HG02981 (cell line): ENCODE data around the gene C2CD4D.

Source experiments
- ATAC-seq: cut with Tn5 transposase; IDR thresholded peaks from one replicate; pipeline ENCODE4 v1.9.1; 2021; ENCODE audit warnings: mild to moderate bottlenecking, moderate library complexity; ENCODE audit not compliant: unreplicated experiment

C2CD4D gene

DNA sequence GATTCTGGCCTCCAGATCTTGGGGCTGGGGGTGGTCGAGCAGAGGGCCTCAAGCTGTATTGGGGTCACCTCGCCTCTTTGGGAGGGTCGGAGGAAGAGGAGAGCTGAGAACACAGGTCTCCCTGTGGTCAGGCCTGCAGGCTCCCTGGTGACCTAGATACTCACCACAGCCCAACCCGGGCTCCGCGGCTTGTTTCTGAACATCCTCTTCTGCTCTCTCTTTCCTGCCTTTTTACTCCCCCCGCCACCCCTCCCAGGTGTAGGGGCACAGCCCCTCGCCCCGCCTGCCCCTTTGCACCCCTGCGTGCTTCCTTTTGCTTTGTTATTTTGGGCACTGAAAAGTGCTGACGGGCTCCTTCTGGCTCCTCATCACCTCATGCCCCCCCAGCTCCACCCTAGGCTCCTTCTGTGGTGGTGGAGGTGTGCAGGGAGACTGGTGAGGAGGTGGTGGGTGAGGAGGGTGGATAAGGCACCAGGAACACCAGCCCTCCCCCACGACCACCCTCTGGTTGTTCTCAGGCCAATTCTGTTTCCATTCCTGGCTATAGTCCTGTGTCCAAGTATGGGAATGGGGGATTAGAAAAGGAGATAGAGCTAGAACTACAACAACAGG lies 23.8 kb downstream of the C2CD4D start:
- no peak for ATAC-seq

DNA sequence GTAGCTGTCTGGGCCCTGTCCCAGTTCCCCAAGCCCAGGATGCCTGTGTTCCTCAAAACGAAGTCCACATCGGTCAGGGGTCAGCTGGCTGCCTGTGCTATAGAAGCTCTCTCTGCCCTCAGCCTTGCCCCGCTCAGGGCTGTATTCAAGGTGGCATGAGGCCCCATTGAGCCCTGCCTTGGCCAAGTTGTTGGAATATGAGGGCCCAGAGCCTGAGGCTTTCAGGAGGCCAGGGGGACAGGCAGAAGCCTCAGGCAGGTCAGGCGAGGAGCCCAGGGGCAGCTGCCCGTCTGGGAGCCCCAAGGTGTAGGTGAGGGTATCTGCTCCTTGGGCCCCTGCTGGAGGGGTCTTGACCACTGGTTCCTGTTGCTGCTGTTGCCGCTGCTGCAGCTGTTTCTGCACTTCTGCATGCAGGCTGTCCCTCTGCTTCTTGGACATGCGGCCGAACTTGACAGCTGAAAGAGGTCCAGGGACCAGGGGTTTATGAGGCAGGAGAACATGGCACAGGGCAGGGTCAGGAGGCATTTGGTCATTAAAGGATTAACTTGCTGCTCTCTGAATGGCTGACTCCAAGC lies 24.6 kb downstream of the C2CD4D start:
- no peak for ATAC-seq

DNA sequence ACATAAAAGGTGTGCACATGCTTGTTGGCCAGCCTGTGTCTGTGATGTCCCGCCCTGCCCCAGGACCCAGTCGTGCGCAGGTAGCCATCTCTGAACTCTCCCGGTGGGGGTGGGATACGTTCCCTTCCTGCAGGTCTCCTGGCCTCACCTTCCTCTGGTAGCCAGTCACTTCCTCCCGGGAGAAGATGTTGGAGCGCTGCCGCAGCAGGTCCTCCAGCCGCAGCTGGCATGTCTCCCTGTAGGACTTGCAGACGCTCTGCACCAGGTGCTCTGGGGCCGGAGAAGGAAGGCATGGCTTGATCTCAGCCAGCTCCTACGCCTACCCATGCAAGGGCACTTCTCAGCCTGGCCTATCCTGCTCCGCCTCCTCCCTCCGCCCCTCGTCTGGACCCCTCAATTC lies 25.2 kb downstream of the C2CD4D start:
- no peak for ATAC-seq

DNA sequence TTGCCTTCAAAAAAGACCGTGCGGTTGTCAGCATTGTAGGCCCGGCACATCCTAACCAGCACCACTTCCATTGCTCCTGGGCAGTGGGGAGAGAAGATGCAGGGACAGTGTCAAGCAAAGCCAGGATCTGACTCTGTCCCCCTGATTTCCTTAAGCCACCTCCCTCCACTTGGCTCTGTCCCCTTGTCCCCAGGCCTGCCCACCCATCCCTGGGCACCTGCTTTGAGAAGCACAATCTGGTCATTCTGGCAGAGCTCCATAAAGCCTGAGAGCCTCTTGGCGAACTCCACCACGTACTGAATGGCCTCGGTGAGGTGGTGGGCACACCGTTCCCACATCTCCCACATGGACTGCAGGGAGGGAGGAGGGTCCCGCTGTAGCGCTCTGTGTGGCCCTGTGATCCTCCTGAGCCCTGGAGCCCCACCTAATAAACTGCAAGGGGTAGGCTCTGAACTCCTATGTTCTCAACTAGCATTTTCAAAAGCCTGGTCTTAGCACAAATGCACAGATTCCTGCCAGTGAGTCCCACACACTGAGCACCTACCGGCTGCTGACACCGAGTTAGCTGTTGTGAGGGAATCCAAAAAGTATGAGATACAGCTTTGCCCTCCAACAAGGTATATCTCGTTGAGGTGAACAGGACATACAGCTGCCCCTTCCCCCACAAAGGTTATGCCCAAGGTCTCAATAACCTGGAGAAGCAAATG lies 26.2 kb downstream of the C2CD4D start:
- ATAC-seq = no peak

DNA sequence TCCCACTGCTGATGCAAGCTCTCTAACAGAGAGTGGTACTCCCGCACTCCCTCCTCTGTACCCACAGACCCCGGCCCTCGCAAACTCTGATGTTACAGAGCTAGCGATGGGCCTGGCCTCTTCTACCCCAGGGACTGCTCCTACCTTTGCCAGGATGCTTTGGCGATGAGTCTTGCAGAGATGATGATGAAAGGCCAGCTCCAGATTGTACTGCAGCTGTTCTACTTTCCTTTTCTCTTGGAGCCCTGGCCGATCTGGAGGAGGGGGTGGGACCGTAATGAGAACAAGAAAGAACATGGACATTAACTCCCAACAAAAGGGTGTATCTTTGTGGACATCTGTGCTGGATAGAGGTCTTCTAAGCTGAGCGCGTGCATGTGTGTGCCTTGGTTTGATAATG lies 28.4 kb downstream of the C2CD4D start:
- no peak for ATAC-seq

DNA sequence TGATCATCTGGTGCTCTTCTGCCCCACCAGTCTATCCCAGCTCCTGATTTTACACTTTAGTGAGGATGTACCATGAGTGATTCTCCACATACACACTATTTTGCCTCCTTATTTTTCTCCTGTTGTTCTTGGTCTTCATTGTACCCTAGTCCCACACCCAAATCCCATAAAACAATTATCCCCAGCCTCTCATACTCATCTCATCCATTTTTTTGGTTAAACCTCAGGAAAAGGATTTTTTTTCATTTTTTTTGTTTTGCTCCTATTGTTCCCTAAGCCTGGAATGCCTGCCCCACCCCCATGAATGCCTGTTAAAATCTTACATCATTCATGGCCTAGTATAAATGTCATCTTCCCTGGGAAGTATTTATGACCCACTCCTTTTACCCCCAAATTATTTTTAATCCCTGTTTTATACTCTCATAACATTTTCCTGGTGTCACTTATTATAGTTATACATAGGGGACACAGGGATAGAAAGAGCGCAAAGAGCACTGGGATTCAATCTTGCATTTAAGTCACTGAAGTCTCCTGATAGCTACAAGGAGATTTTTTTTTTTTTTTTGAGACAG lies 29.5 kb downstream of the C2CD4D start:
- ATAC-seq = no peak

DNA sequence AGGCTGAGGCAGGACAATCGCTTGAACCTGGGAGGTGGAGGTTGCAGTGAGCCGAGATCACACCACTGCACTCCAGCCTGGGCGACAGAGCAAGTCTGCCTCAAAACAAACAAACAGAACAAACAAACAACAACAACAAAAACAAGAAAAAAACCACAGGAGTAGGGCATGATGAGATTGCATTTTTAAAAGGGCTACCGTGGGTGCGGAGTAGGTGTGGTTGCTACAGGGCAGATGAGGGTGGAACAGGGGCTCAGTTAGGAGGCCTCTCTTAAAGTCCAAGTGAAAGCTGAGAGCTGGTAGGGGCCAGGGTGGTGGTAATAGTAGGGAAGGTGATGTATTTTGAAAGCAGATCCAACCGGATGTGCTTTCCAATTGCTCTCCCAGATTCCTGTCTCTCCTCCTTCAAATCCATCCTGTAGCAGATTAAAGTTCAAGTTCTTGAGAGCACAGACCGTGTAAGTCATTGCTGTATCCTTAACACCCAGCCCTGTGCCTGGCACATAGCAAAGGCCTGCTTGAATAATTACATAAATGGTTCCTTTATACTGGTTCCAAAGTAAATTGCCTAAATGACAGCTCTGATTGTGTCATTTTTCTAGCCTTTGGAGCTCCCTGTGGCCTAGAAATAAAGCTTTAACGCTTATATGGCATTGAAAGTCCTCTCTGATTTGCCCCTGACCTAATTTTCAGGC lies 30.2 kb downstream of the C2CD4D start:
- ATAC-seq = no peak

DNA sequence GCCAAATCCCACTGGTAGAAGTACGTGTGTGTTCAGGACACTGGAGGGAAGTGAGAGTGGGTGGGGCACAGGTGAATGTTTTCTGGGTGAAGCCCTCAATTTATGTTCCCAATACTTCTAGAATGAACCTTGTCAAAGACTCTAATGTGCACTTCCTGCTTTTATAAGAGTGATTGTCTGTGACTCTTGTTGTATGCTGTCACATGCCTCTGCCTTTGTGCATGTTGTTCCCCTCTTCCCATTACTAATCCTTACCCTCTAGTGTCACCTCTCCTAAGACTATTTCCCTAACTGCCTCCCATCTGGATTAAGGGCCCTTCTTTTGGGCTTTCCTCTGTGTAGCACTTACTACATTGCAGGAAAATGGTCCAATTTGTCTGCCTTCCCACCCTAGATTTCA lies 31.9 kb downstream of the C2CD4D start:
- ATAC-seq = no peak

DNA sequence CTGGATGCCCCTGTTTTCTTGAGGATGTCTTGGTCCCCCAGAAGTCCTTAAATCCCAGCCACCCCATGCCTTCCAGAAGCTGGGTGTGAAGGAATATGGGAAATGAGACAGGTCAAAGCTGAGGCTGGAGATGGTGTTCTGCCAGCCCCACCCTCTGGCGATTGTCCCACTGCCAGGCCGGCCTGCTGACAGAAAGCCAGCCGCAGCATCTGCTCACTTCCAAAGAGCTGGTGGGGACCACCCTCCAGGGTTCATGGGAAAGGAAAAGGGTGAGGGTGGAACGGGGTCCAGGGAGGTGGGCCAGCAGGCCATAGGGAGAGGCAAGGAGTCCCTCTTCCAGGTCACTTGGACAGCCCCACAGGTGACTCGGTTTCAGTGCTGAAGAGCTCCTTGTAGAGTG lies 32.5 kb downstream of the C2CD4D start:
- ATAC-seq = no peak

DNA sequence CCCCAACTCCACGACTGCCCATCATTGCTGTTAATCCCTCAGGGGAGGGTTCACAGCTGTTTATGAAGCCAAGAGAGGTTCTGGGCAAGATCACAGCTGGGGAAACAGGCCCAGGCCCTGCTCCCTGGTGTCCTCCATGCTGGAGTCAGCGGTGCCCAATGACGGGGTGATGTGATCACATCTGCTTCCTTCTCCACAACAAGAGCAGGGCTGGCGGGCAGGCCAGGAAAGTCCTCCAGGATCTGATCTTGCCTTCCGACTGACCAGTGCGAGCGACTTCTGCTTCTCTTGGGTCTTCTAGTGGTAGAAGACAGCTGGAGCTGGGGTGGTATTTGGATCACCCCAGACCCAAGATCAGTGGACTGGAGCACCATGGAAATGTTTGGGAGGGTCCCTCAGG lies 33.5 kb downstream of the C2CD4D start:
- no peak for ATAC-seq

DNA sequence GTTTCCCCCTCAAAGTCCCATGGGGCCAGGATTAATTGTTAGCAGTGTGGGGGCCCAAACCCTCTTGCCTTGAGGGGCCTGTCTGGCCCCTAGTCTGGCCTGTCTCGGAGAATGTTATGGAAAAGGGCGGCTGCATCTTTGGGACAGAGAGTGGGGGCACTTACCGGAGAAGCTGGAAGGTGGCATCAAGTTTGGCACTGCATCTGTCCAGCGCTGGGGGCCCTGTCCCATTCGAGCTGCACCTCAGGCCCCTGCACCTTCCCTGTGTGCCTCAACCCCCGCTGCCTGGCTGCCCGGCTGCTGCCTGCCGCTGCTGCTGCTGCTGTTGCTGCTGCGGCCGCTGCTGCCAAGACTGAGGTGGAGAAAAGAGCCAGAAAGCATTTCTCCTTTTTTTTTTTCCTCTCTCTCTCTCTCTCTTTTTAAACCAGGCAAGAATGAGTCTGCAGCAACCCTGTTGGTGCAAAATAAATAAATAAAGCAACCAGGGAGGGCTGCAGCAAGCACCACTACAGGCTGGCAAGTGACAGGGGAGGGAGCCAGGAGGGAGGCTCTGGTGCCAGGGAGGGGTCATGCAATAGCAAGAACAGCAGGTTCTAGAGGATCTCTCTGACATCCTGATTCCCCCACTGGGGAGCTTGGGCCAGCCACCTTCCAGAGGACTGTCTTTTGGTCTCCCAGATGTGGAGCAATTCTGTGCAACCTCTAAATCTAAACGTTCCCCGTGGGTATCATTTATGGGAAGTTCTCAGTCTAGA lies 34.4 kb downstream of the C2CD4D start, which contains the start of gene LINGO4:
Gene LINGO4, minus strand, starts transcription at position 354 of the 755 bp plus-strand sequence. CDS start 2,715 bp downstream, outside the sequence.
- ATAC-seq = no peak

DNA sequence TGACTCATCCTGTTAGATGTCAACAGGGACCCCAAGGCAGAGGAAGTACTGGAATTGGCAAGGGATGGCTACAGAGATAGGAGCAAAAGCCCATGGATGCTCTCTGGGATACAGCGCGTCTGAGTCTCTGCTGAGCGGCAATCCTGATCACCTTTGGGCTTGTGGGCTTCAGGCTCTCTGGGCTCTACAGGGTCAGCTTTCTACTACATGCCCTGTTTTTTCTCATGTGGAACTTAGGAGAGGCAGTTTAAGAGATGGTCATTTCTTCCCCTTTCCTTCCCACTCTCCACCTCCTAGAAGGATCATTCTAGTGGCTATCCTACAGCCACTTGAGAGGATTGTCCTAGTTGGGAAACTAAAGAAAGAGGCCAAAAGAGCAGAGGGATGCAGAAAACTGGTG lies 35.7 kb downstream of the C2CD4D start:
- ATAC-seq = no peak

DNA sequence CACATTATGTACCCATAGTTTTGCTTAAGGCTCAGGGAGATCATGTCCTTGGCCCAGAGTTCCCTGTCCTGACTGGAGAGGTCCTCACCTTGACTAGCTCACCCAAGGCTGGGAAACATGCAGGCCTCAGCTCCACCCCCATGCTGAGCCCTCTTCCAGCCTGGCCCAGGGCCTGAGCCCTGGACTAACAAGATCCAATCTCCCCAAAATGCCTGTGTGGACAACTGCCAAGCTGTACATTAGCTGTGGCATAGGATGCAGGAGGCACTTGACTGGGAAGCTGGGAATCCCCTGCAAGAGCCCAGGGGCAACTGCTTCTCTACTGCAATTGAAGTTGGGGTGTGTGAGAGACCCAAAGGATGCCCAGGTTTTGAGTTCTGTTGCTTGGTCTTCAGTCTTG lies 36.5 kb downstream of the C2CD4D start:
- no peak for ATAC-seq

DNA sequence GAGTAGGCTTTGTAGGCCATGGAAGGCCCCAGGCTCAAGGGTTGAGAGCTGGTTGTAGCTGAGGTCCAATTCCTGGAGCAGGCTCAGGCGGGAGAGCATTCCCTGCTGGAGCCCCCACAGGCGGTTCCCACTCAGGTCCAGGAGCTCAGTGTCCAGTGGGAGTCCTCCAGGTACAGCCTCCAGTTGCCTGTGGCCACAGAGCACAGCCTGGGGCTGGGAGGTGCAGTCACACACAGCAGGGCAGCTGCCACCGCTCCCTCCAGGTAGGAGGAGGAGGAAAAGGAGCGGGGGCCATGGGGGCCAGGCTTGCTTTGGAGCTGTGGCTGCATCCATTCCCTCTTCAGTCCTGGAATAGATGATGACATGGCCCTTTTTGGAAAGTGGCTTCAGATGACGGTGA lies 37.2 kb downstream of the C2CD4D start:
- ATAC-seq = no peak

DNA sequence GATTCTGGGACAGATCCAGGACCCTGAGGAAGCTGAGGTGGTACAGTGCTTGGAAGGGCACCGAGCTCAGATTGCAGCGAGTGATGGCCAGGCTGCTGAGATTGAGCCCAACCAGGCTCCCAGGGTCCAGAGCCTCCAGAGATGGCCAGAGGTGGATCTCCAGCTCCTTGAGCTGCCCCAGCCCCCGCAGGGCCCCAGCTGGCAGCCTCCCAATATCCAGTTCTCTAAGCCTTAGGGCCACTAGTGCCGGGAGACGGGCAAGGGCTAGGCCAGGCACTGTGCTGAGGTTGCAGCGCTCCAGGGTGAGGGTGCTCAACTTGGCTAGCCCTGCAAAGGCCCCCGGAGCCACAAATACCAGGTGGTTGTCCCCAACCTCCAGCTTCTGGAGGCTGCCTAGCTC lies 37.8 kb downstream of the C2CD4D start:
- no peak for ATAC-seq

DNA sequence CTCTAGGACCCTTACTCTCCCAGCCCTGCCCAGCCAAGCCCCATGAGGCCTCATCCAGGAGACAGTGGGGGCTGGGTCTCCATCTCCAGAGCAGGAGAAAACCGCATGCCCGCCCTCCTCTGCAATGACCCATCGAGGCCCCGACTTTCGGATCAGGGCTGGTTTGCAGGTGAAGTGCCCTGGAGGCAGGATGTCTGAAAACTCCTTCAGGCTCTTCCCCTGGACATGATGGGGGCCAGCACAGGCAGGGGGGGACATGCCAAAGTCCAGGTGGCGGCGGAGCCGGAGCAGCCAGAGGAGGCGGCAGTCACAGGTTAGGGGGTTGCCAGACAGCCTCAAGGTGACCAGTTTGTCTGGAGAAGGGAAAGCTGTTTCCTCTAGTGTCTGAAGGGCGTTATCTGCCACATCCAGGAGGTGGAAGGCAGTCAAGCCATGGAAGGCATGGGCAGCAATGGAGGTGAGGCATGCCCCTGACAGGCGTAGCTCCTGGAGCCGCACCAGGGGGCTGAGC lies 38.3 kb downstream of the C2CD4D start:
- no peak for ATAC-seq

DNA sequence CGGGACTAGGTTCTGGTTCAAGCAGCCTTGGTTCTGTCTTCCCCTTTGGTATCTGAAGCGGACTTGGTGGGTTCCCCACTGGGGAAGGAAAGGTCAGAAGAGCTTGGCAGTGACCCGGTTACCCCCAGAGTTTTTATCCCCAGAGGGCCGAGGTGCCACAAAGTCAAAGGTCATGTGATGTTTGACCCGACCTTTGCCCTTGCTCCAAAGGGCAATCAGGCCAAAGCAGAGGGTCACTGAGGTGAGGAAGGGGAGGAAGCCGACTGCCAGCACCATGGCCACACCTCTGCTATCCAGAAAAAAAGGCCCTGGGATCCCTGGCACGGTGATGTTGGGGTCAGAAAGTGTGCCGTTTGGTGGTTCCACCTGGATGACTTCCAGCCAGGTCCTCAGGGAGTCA lies 38.8 kb downstream of the C2CD4D start:
- no peak for ATAC-seq

DNA sequence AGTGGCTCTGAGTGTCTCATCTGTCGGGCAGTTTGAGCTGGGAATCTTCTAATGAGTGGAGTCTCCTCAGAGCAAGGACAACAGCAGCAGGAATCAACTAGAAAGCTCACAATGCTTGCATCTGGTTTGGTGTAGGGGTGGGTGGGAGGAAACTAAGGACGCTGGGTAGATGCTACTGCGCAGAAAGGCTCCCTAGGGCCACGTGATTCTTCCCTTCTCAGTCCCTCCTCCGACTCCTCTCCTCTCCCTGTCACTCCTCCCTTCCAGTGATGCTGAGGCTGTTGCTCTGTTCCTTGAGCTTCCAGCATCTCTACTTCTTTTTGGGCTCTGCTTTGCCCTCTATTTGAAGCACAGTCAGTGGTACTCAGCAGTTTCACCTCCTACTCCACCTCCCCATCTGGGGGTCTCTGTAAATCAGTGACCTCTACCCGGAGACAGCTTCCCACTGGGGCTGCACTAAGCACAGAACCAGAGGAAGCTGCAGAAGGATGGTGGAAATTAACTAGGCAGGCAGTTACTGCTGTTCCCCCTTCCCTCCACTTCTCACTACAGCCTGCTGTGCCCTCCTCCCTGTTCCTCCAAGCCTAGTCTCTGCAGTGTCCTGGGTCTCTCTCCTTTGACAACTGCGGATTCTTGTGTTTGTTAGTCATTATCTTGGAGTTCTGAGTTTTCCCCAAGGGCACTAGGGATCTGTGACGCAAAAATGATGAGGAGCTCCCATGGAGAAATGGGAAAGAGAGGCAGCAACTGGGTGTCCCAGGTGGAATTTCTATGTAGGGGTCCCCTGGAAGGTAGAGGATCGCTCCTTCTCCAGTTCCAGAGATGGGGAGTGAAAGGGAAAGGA lies 40.2 kb downstream of the C2CD4D start:
- ATAC-seq = no peak

DNA sequence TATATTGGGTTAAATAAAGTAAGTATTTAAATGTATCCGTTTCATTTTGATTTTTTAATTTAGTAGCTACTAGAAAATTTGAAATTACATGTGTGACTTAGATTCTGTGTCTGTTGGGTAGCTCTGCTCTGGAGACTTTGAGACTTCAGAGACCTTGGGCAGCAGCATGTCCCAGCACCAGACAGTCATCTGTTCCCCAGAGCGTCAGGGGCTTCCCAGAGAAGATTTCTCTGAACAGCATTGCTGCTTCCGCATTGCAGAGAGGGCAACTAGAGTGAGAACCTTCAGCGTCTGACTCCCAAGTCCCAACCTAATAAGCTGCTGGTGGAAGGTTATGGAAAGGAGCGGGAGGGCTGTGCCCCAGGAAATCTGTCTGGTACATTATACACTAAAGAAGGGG lies 41.0 kb downstream of the C2CD4D start:
- ATAC-seq = no peak
